Sigmoid colon (tissue), 4 donors: Measurements from ENCODE around the gene SOX6.

Experiments used
- CTCF ChIP-seq, 4 experiments: fragments of 450-650 bp in 3 of 4; fragments of 200-600 bp in 1 of 4; IDR thresholded peaks; one replicate each; pipeline ENCODE4 v1.5.1; 2016 to 2019; ENCODE audit warnings: antibody characterized with exemption in 4 of 4, mild to moderate bottlenecking in 3 of 4, moderate library complexity in 2 of 4
- EP300 ChIP-seq, 4 donors: sonication (generic); formaldehyde crosslinking; IDR thresholded peaks; one replicate each; pipeline ENCODE4 v1.6.1; 2017; ENCODE audit warnings: antibody characterized with exemption in 4 of 4
- POLR2A ChIP-seq, 2 donors: fragments of 450-650 bp; IDR thresholded peaks; one replicate each; pipeline ENCODE4 v1.6.1; 2016; ENCODE audit warnings: antibody characterized with exemption in 2 of 2, mild to moderate bottlenecking in 2 of 2, moderate library complexity in 2 of 2

DNA sequence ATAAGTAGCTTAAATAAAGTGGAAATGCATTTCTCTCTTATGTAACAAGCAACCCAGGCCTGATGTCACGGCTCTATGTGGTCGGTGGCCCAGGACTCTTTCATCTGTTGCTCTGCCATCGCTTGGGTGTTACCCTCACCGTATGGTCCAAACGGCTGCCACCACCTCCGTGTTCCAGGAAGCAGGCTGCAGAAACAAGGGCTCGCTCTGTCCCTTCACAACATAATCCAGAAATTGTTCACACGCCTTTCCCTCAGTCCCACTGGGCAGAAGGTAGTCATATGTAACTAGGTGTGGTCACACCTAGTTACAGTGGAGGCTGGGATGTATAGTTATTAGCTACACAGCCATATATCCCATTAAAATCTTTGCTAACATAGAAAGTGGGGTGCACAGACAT lies 421.0 kb downstream of the SOX6 start:
- no peak for TF ChIP-seq CTCF (IDR thresholded peaks at IDR 0.05)
- TF ChIP-seq POLR2A (IDR thresholded peaks at IDR 0.05), result no peak
- TF ChIP-seq EP300 (IDR thresholded peaks at IDR 0.05), result no peak
